ENCODE data around the gene FAM151B.
"Not testable (repeated sequence)": the region's sequence is repeated elsewhere in the genome, so short reads cannot be mapped to it uniquely, and the experiment has no call there.

Gene FAM151B, protein sequence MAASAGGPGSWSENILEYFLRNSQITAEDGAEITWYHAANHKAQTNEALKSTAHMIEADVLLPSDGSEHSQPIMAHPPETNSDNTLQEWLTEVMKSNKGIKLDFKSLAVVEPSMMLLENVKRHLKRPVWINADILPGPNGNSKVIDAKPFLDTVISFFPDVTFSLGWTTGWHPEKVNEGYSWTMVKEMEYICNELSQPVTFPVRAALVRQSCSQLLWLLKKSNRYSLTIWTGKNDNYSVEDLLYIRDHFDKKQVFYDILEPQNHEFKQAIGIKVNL

DNA sequence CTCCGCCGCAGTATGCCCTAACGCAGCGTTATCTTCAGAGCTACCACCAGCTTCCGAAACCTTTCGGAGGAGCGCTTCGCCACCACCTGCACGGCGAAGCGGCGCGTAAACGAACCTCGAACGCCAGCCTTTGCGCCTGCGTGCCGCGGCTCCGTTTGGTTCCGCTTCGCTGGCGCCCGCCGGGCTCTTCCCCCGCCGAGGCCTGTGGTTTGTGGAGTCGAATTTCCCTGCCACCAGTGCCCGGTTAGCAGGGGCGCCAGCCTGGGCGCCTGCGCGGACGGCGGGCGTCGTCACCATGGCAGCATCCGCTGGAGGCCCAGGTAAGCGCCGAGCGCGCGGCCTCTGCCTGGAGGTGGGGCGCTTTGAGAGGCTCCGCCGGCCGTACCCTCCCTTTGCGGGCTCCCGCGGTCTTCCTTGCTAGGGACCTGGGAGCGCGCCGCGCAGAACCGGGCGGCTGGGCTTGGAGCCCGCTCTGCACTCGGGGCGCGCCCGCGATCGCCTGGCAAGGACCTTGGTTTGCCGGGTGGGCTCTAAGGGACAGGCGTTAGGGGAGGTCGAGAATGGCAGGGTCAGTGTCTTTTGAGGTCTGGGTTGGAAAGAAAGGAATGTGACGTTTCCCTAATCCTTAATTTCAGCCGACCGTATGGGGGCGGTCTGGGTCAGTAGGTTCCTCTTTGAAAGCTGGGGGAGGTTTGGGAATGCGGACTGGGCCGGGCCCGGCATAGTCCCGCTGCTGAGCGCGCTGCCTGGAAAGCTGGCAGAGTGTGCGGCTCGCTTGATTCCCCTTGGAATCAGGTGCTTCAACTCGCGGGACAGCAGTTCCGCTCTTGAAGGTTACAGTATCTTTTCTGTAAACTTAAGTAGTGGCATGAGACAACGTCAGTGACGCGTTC is at the start of gene FAM151B:
Gene FAM151B (plus strand): TSS at position 272 of the 893 bp plus-strand sequence. CDS start 24 bp downstream, at position 296.
- DNase-seq (ENCODE audit: low read depth): peak; percentile 54

DNA sequence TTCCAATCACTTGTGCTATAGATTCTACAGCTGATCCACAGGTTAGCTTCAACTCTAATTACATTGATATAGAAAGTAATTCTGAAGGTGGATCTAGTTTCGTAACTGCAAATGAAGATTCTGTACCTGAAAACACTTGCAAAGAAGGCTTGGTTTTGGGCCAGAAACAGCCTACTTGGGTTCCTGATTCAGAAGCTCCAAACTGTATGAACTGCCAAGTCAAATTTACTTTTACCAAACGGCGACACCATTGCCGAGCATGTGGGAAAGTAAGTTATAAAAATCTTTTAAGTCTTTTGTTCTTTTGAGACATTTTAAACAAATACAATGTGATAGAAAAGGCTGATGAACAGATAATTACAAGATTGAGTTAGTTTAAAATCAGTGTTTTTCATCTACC is 49.2 kb upstream of the FAM151B start:
- DNase-seq (ENCODE audit: low read depth): no peak

DNA sequence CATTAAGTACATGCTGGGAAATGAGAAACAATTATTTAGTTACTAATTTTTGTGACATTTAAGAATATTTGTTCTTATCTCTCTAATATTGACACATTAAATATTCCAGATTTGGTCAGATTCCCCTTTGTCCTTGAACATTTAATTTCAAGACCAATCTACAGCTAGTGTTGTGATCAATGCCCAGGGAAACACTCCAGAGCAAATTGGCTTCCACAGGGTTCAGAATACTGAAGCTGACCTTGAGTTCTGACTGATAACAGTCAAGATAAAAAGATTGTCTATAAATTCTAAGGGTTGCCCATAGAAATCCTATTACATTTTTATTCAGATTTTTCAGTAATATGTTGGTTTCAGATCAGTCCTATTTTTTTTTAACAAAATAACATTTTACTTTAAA is 48.7 kb upstream of the FAM151B start:
- no peak for DNase-seq (ENCODE audit: low read depth)

DNA sequence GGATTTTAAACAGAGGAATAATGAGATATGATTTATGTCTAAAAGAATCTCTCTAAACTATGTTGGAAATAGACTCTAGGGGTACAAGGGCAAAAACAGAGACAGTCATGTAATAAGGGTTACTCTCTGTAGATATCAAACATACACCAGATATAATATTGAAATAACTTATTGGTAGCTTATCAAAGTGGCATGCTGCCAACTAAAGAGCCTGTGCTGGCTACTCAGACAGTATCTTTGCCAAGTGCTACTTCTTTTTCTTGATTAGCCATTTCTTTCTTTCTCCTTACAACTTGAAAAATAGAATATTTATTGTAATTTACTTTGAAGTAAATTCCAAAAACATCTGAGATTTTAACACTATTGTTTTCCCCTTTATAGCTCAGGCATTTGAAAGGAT is 45.2 kb upstream of the FAM151B start:
- no peak for DNase-seq (ENCODE audit: low read depth)

DNA sequence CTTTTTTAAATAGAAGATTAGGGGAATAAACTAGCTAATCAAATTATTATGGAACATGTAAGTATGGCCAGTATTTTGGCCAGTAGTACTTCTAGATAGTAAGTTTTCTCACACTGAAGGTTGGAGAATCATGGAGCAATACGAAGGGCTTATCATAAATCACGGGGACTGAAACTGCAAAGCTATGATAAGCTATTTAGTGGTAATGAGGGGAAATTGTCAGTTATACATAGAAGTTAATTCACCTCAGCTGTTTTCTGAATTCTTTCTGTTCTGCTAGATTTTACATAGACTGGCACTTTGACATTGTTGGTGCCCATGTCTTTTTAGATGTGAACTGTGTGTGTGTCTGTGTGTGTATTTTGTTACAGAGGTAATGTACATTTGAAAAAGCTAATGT is 34.5 kb upstream of the FAM151B start:
- DNase-seq (ENCODE audit: low read depth): no peak

DNA sequence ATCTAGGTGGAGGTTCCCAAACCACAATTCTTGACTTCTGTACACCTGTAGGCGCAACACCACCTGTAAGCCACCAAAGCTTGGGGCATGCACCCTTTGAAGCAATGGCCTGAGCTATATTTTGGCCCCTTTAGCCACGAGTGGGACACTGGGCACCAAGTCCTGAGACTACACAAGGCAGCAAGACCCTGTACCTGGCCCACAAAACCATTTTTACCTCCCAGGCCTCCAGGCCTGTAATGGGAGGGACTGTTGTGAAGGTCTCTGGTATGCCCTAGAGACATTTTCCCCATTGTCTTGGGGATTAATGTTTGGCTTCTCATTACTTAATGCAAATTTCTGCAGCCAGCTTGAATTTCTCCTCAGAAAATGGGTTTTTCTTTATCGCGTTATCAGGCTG is 24.6 kb upstream of the FAM151B start:
- DNase-seq (ENCODE audit: low read depth): no peak

DNA sequence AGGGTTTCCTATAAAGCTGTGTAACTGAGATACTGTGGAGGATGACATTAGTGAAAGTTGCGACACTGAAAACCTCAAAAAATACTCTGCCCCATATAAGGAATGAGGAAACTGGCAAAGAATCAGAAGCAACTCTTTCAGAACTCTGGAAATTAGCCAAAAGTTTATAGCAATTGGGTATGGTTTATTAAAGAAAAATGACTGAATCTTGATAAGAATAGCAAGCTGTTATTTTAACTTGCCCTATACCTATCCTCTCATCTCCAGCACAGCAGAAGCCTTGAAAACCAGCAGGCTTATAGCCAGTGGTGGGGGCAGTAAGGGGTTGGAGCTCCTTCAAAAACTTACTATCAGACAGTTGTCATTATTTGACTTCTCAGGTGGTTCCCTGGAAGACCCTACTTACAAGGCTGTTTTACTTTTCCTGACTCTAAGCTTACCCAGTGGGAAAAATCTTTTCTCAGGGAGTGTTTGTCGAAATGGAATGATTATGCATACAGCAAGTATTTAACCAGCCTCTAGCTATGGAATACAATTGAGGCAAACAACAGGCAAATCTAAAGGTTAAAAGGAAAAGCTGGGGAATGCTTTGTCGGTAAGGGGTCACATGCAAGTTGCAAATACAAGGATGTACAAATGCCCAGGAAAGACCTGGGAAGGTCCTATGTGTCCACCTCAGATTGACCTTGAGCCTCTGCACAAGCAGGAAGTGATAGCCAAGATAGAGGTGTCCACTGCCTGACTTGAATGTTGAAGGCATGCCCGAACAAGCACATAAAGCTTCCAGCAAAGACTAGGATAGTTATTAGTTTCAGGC is 21.0 kb upstream of the FAM151B start:
- DNase-seq (ENCODE audit: low read depth): no peak

DNA sequence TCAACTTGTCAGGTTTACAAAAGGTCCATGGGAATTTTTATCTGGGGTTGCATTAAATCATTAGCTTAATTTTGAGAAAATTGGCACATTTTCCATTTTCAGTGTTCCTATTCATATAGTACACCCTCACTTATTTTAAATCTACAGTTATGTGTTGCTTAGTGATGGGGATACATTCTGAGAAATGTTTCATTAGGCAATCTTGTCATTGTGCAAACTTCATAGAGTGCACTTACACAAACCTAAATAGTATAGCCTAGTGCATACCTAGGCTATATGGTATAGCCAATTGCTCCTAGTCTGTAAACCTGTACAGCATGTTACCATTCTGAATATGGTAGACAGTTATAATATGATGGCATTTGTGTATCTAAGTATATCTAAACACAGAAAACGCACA is 19.8 kb upstream of the FAM151B start:
- DNase-seq (ENCODE audit: low read depth): no peak

DNA sequence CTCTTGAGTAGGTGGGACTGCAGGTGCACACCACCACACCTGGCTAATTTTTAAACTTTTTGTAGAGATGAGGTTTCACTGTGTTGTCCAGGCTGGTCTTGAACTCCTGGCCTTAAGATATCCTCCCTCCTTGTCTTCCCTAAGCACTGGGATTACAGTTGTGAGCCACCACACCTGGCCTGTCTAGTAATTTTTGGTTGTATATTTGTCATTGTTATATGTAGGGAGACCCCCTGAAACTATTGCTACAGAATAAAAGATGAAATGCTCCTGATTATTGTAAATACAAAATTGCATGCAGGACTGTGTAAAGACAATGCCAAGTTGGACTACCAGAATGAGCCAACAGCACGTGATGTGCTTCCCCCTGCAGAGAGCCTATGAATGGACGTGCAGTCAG is 17.3 kb upstream of the FAM151B start:
- DNase-seq (ENCODE audit: low read depth): not testable (repeated sequence)

DNA sequence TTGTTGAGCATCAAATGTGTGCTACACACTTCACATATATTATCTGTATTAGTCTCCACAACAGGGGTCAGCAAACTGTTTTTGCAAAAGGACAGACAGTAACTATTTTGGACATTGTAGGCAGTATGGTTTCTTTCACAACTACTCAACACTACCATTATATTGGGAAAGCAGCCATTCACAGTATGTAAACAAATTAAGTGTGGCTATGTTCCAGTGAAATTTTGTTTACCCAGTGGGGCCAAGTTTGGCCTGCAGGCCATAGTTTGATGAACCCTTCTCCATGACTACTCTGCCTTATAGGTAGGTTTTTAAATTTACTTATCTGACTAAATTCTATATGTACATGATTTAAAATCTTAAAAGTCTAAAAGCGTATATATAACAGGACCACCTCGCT is 13.0 kb upstream of the FAM151B start:
- DNase-seq (ENCODE audit: low read depth): no peak

DNA sequence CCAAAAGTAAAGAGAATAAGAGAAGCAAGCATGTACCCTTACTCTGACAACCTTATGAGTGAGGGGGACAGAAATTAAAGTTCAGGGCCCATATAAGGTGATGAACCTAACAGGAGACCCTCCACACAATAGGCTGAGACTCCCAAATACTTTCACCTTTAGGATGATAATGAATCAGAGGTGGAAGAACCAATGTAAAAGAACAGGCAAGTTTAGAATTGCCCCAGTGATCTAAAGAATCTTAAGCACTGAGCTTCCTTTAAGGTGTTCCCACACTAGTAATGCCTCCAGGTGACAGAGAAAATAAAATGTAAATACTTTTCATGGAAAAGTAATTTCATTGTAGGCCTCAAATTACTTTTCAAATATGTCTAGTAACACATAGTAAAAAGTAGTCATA is 8.2 kb upstream of the FAM151B start:
- no peak for DNase-seq (ENCODE audit: low read depth)

DNA sequence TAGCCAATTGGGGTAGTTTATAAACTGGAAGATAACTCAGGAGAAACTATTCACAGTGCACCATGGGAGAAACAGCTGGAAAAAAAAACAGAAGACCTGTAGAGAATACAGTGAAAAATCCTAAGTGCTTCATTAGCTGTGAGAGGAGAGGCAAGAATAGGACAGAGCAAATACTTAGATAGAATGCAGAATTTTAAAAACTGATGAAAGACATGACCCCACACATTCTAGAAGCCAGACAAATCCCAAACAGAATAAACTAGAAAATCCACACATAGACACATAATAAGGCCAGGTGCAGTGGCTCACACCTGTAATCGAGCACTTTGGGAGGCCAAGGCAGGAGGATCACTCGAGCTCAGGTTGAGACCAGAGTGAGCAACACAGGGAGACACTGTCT is 7.5 kb upstream of the FAM151B start:
- no peak for DNase-seq (ENCODE audit: low read depth)

DNA sequence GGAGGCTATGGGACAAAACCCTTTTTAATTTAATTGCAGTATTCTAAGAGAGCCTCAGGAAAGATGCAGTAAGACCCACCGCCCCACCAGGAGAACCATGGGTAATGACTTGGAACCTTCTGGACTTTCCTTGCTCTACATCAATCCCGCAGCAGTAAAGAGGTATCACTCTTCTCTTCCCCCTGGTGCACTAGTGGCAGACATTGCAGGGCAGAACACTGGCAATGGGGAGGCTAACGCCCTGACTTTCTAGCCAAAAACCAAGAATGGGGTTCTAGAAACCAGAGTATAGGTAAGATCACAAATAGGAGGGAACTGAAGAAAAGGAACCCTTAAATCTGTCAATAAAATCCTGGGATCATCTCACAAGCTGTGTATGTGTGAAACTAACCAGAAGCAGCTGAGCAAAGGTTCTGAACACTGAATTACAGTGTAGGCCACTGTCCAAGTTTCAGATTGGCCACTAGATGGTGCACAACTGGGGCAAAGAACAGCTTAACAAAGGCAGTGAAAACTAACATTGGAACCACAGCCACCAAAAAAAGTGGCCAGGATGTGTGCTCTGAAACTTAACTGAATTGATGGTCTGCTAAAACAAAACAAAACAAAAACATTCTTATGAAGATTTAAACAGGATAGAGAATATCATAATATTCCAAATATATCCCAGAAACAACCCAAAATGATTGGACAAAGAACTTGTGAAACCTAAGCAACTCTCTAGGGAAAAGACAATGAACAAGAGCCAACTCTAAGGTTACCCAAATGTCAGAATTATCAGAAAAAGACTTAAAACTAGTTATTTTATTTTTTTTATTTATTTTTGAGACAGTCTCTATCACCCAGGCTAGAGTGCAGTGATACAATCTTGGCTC is 6.6 kb upstream of the FAM151B start:
- DNase-seq (ENCODE audit: low read depth): no peak

DNA sequence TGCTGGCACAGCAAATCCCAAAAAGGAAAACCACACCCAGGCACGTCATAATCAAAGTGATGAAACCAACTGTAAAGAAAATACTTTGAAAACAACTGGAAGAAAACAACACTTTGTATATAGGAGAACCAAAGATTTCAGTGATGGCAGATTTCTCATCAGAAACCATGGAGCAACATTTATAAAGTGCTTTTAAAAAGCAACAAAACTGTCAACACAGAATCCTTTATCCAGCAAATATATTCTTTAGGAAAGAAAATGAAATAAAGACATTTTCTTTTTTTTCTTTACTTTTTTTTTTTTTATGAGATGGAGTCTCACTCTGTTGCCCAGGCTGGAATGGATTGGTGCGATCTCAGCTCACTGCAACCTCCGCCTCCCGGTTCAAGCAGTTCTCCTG is 5.3 kb upstream of the FAM151B start:
- no peak for DNase-seq (ENCODE audit: low read depth)

DNA sequence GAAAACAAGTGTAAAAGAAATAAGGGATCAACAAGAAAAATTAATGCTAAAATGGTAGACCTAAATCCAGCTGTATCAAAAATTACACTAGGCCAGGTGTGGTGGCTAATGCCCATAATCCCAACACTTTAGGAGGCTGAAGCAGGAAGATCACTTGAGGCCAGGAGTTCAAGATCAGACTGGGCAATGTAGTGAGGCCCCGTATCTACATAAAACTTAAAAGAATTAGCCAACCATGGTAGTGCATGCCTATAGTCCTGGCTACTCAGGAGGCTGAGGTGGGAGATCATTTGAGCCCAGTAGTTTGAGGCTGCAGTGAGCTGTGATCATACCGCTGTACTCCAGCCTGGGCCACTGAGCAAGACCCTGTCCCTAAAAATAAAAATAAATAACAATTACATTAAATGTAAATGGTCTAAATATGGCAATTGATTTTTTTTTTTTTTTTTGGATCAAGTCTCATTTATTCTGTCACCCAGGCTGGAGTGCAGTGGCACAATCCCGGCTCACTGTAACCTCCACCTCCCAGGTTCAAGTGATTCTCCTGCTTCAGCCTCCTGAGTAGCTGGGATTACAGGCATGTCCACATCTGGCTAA is 4.2 kb upstream of the FAM151B start:
- DNase-seq (ENCODE audit: low read depth): no peak

DNA sequence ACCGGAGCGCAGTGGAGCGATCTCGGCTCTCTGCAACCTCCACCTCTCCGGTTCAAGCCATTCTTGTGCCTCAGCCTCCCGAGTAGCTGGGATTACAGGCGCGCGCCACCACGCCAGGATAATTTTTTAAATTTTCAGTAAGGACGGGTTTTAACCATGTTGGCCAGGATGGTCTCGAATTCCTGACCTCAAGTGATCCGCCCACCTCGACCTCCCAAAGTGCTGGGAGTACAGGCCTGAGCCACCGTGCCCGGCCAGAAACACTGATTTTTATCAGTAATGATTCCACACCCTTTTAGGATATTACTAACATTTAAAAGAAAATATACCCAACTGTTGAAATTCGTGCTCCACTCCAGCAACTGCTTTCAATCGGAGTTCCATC is 464 bp upstream of the FAM151B start:
- no peak for DNase-seq (ENCODE audit: low read depth)

DNA sequence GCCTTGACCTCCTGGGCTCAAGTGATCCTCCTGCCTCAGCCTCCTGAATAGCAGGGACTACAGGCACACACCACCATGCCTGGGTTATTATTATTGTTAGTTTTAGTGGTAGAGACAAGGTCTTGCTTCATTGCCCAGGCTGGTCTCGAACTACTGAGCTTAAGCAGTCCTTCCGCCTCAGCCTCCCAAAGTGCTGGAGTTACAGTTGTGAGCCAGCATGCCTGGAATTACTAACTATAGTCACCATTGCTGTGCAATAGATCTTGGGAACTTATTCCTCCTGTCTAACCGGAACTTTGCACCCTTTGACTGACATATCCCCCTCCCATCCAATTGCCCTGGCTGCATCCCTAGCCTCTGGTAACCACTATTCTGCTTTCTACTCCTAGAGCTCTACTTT is 3.4 kb downstream of the FAM151B start:
- no peak for DNase-seq (ENCODE audit: low read depth)

DNA sequence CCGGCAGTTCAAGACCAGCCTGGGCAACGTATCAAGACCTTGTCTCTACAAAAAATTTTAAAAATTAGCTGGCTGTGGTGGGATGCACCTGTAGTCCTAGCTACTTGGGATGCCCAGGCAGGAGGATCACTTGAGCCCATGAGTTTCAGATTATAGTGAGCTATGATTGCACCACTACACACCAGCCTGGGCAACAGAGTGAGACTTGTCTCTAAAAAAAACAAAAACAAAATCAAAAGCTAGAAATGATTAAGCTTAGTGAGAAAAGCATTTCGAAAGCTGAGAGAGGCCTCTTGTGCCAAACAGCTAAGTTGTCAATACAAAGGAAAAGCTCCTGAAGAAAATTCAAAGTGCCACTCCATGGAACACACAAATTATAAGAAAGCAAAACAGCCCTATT is 4.8 kb downstream of the FAM151B start:
- no peak for DNase-seq (ENCODE audit: low read depth)

DNA sequence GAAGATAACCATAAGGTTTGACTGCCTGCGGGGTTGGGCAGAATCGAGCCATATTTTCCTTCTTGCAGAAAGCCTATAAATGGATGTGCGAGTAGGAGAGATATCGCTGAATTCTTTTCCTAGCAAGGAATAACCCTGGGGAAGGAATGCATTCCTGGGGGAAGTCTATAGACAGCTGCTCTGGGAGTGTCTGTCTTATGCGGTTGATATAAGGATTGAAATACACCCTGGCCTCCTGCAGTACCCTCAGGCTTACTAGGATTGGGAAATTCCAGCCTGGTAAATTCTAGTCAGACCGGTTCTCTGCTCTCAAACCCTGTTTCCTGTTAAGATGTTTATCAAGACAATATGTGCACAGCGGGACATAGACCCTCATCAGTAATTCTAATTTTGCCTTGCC is 5.5 kb downstream of the FAM151B start:
- DNase-seq (ENCODE audit: low read depth): not testable (repeated sequence)

DNA sequence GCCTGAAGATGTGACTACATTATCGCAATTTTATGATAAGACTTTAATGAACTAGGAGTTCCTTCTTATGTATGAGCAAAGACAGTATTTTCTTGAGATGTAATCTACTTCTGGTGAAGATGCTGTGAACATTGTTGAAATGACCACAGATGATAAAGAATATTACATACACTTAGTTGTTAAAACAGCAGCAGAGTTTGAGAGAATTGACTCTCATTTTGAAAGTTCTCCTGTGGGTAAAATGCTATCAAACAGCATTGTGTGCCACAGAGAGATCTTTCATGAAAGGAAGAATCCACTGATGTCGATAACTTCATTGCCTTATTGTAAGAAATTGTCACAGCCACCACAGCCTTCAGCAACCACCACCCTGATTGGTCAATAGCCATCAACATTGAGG is 8.0 kb downstream of the FAM151B start:
- no peak for DNase-seq (ENCODE audit: low read depth)

DNA sequence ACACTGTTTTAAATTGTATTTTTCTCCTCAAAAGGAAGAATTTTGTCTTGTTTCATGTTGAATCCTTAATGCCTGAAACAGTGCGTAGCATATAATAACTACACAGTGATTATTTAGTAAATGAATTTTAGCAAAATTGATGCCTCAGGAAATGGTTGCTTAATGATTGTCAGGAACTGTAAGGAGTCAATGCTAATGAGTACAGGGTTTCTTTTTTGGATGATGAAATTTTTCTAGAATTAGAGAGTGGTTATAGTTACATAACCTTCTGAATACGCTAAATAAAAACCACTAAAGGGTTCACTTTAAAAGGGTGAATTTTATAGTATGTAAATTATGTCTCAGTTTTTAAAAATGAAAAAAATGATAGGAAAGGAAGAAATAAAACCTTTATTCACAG is 14.9 kb downstream of the FAM151B start:
- DNase-seq (ENCODE audit: low read depth): no peak
